Stomach (tissue), 4 donors: ENCODE results near the gene SLC12A7.

Source experiments
- POLR2AphosphoS5 ChIP-seq, 3 donors: sonication (generic); formaldehyde crosslinking; IDR thresholded peaks; one replicate each; pipeline ENCODE4 v1.6.1; 2016; ENCODE audit warnings: antibody characterized with exemption in 3 of 3
- TF ChIP-seq, protein P1 (sequence below), 7 experiments: fragments of 450-650 bp in 4 of 7; fragments of 200-600 bp in 3 of 7; sonication (generic) in 3 of 7; IDR thresholded peaks; one replicate each; pipeline ENCODE4 v1.5.1; 2016 to 2019; ENCODE audit warnings: antibody characterized with exemption in 7 of 7, control low read depth in 2 of 7, mild to moderate bottlenecking in 1 of 7

DNA sequence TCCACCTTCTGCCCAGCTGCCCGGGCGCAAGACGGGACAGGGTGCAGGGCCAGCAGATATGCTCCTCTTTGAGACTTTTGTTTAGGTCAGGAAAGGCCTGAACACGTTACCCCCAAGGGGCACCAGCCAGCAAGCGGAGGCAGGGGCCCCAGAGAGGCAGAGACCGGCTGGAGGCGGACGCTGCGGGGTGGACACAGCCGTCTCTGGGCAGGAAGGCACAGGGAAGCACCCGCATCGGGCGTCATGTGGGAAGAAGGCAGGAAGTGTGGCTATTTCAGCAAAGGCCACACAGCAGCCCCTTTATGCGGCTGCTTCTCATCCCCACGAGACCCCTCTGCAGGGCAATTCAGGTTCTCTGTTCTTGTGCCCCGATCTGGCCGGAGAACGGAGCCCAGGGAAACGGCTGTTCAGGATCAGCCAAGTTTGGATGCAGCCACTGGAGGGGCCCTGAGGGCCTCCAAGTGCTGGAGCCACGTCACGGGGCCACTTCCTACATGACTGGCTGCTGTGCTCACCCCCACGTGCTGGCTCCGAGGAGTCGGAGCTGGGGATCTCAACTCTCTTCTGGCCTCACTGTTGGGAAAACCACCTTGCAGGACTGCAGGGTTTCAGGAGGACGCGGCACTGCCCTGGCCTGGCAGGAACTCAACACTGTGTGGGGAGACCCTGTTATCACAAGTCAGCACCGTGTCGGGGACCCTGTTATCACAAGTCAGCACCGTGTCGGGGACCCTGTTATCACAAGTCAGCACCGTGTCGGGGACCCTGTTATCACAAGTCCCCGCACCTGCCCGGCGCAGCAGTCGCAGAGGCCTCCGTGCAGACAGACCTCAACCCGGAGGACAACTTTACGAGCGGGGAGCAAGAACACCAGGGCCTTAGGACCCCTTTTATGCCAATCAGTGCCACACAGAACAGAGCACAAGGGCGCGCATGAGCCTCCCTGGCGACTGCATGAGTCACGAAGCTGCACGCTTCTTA is 44.4 kb downstream of the SLC12A7 start:
- TF ChIP-seq POLR2AphosphoS5 (IDR thresholded peaks at IDR 0.05): no peak
- TF ChIP-seq, protein P1, sequence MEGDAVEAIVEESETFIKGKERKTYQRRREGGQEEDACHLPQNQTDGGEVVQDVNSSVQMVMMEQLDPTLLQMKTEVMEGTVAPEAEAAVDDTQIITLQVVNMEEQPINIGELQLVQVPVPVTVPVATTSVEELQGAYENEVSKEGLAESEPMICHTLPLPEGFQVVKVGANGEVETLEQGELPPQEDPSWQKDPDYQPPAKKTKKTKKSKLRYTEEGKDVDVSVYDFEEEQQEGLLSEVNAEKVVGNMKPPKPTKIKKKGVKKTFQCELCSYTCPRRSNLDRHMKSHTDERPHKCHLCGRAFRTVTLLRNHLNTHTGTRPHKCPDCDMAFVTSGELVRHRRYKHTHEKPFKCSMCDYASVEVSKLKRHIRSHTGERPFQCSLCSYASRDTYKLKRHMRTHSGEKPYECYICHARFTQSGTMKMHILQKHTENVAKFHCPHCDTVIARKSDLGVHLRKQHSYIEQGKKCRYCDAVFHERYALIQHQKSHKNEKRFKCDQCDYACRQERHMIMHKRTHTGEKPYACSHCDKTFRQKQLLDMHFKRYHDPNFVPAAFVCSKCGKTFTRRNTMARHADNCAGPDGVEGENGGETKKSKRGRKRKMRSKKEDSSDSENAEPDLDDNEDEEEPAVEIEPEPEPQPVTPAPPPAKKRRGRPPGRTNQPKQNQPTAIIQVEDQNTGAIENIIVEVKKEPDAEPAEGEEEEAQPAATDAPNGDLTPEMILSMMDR (IDR thresholded peaks at IDR 0.05): no peak
